MCF 10A (cell line): ENCODE measurements around the gene MORN3. TPM values are rescaled to one million over a fixed set of nuclear protein-coding genes. Genes with fewer than 3 reads are reported as not detected.

Experiments used
- BruUV-seq: library from RNA; stranded (reverse); fragments of 400-500 nt; replicated peaks from 2 replicates; lab custom pipeline; 2021; lab: Mats Ljungman, UMichigan
- CTCF ChIA-PET: fragments of 300-600 bp; sonication (Branson Sonifier 250); formaldehyde crosslinking; extraction: SDS; loops from one replicate; lab custom pipeline; 2021; ENCODE audit warnings: antibody characterized with exemption, inconsistent platforms; lab: Yijun Ruan, JAX
- POLR2A ChIA-PET: fragments of 300-600, 350-650 bp; sonication (Branson Sonifier 250); formaldehyde crosslinking; extraction: SDS; loops from one replicate; lab custom pipeline; 2020; ENCODE audit warnings: antibody characterized with exemption, inconsistent platforms; lab: Yijun Ruan, JAX
- DNase-seq: peaks from one replicate; pipeline ENCODE4 v3.0.0-alpha.2; 2018; ENCODE audit not compliant: unreplicated experiment
- H3K27ac Mint-ChIP-seq: one replicate; pipeline ENCODE4 v1.8.0; 2022; ENCODE audit warnings: mild to moderate bottlenecking, low read depth, mixed read lengths; ENCODE audit not compliant: unreplicated experiment
- H3K27me3 Mint-ChIP-seq: one replicate; pipeline ENCODE4 v1.8.0; 2022; ENCODE audit warnings: mixed read lengths; ENCODE audit not compliant: insufficient read depth, unreplicated experiment
- H3K36me3 Mint-ChIP-seq: one replicate; pipeline ENCODE4 v1.8.0; 2022; ENCODE audit warnings: mild to moderate bottlenecking, moderate library complexity, mixed read lengths; ENCODE audit not compliant: insufficient read depth, unreplicated experiment
- H3K4me1 Mint-ChIP-seq: one replicate; pipeline ENCODE4 v1.8.0; 2022; ENCODE audit warnings: mixed read lengths; ENCODE audit not compliant: insufficient read depth, unreplicated experiment
- H3K4me3 Mint-ChIP-seq: one replicate; pipeline ENCODE4 v1.8.0; 2022; ENCODE audit warnings: mild to moderate bottlenecking, moderate library complexity, mixed read lengths; ENCODE audit not compliant: unreplicated experiment
- H3K9me3 Mint-ChIP-seq: one replicate; pipeline ENCODE4 v1.8.0; 2022; ENCODE audit warnings: mixed read lengths; ENCODE audit not compliant: unreplicated experiment
- intact Hi-C: fragments of 100-400 bp; cut with micrococcal nuclease; formaldehyde crosslinking; loops from 2 replicates; pipeline ENCODE4 v1.14.1; 2022
- total RNA-seq: library from RNA; stranded (reverse); gene quantifications from 2 replicates; pipeline ENCODE4 v1.2.3, GENCODE V29; 2022
- TF ChIP-seq, protein P1 (sequence below): fragments of 200-600 bp; IDR thresholded peaks from one replicate; pipeline ENCODE4 v1.8.0; 2022; ENCODE audit warnings: antibody characterized with exemption, mild to moderate bottlenecking; ENCODE audit not compliant: unreplicated experiment

The MORN3 gene
- total RNA-seq, 1 experiment from 2014 or later, result 0.35 TPM

DNA sequence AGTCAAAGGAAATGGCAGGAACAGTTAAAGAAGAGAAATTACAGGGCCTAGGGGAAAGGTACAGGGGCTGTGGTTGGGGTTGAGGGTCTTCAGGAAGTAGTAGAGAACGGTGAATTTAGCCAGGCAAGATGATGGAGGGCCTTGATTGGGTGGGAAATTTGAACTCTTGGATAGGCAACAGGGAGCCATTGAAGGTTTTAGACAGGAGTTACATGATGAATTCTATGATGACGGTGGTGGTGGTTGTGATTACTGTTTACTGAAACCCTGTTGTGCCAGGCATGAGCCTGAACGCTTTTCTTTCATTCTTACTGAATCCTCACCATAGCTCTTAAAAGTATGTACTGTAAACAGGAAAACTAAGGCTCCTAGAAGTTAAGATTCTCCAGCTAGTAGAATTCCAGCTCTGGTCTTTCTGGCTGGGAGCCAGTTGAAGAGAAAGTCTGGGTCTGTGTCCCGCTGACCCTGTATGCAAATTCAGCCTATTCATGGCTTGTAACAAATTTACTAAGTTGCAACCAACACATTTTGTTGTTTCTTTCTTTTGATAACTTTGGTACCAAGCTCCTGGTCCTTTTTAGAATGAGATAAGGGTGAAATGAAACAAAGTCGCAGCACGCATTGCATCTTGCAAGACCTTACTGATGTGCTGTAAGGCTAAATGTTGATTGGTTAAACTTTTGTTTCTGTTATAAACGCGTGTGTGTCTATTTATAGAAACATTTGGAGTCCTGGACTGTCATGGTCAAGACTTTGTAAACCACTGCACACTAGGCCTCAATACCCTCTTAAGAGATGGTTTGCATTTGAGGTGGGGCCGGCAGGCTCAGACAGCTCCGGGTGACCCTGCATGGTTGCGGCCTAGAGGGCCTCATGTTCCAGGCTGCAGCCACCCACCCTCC is 37.1 kb downstream of the MORN3 start:
- ChIA-PET CTCF (interaction anchor here (0.5 to 0.8 kb wide), 4 partner anchors 12 to 1949 kb away, joined by 3 read pairs; no protein-coding TSS in a partner anchor), POLR2A (interaction anchor here (0.7 kb wide), 2 partner anchors 81 to 170 kb away, joined by 3 read pairs; no protein-coding TSS in a partner anchor)
- intact Hi-C loops, result no loop called here
- TF ChIP-seq, protein P1, sequence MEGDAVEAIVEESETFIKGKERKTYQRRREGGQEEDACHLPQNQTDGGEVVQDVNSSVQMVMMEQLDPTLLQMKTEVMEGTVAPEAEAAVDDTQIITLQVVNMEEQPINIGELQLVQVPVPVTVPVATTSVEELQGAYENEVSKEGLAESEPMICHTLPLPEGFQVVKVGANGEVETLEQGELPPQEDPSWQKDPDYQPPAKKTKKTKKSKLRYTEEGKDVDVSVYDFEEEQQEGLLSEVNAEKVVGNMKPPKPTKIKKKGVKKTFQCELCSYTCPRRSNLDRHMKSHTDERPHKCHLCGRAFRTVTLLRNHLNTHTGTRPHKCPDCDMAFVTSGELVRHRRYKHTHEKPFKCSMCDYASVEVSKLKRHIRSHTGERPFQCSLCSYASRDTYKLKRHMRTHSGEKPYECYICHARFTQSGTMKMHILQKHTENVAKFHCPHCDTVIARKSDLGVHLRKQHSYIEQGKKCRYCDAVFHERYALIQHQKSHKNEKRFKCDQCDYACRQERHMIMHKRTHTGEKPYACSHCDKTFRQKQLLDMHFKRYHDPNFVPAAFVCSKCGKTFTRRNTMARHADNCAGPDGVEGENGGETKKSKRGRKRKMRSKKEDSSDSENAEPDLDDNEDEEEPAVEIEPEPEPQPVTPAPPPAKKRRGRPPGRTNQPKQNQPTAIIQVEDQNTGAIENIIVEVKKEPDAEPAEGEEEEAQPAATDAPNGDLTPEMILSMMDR, result no peak
- Mint-ChIP-seq H3K4me1 (peaks cover 4% of the 10 kb centered on the region), H3K27ac (peak overlapping the region; percentile 54), H3K4me3 (no peak overlapping the region), H3K9me3 (no peaks in the 10 kb centered on the region), H3K36me3 (no peaks in the 10 kb centered on the region), H3K27me3 (no peaks in the 10 kb centered on the region)
- no peak for DNase-seq
- no TSS peak for BruUV-seq

DNA sequence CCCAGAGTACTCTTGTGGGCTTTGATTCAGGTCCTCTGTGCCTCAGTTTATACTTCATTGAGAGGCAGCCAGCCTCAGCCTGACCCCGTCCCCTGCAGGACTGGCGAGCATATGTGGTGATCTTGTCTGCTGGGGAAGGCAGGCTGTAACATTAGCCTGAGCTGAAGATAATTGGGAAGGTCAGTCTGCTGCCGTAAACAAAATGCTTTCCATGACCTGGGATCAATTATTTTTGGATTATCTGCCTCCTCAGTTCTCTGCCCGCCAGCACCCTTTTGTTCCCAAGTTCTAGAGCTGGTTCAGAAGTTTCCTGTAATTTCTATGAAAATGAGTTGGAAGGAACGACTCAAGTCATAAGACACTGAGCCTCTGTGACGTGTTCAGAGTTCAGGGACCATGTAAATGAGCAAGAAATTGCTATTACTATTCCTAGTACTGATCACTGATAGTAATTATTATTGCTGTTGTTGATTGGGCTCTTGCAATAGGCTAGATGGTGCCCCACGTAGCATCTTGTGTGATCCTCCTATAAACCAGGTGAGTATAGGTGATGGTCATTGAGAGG is 38.6 kb downstream of the MORN3 start:
- ChIA-PET CTCF (interaction anchor here (0.7 to 0.8 kb wide), 2 partner anchors 46 to 56 kb away, joined by 3 to 4 read pairs; no protein-coding TSS in a partner anchor), POLR2A (no interaction called here)
- TF ChIP-seq, protein P1, result no peak
- Mint-ChIP-seq H3K9me3 (no peaks in the 10 kb centered on the region), H3K27ac (no peak overlapping the region), H3K4me3 (no peak overlapping the region), H3K27me3 (no peaks in the 10 kb centered on the region), H3K4me1 (peaks cover 4% of the 10 kb centered on the region), H3K36me3 (no peaks in the 10 kb centered on the region)
- BruUV-seq, result no TSS peak
- no peak for DNase-seq
- intact Hi-C loops, result no loop called here

DNA sequence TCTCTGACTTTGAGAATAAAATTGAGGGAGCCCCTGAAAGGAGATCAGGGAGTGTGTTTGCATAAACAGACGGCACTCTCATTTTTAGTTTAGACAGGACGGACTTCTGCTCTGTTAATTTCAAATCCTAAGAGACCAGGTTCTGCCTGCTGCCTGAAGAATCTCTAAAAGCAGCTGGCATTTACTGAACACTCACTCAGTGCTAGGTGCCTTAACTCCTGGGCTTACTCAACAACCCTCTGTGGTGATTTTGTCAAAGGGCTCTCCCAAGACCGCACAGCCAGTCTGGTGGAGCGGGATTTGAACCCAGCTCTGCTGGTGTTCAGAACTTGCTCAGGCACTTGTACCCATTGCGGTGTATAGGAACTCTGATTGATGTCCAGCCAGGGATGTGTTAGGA is 40.9 kb downstream of the MORN3 start:
- Mint-ChIP-seq H3K27me3 (no peaks in the 10 kb centered on the region), H3K27ac (no peak overlapping the region), H3K4me1 (peaks cover 4% of the 10 kb centered on the region), H3K36me3 (no peaks in the 10 kb centered on the region), H3K4me3 (no peak overlapping the region), H3K9me3 (no peaks in the 10 kb centered on the region)
- BruUV-seq, result no TSS peak
- no peak for DNase-seq
- ChIA-PET POLR2A (no interaction called here), CTCF (interaction anchor here (1.0 to 1.5 kb wide), 2 partner anchors 59 to 128 kb away, joined by 3 to 6 read pairs; no protein-coding TSS in a partner anchor)
- TF ChIP-seq, protein P1, result no peak
- intact Hi-C loops, result no loop called here

DNA sequence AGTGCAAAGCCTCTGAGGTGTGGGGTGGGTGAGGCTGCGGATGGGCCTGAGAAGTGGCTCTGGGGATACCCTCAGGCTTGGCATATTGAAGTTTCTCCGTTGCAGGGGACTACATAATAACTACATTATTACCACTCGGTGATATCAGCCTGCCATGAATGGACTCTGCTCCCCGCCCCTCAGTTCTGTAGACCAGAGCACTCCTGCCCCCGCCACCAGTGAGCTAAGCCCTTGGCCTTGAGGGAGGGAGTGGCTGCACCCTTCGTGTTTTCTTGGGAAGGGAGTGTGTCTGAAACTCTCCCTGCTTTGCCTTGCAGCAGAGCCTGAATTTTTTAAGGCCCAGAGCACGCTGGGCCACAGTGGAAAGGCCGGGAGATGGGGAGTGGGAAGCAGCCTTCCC is 41.4 kb downstream of the MORN3 start:
- CTCF ChIA-PET, result interaction anchor here (0.6 to 2.7 kb wide), 8 partner anchors 8 to 390 kb away, joined by 3 to 13 read pairs (median 6); no protein-coding TSS in a partner anchor
- DNase-seq, result no peak
- H3K36me3 Mint-ChIP-seq, result no peaks in the 10 kb centered on the region
- POLR2A ChIA-PET, result interaction anchor here (0.7 kb wide), 1 partner anchor 22 kb away, joined by 4 read pairs; no protein-coding TSS in a partner anchor
- peaks cover 4% of the 10 kb centered on the region for H3K4me1 Mint-ChIP-seq
- H3K9me3 Mint-ChIP-seq, result no peaks in the 10 kb centered on the region
- H3K4me3 Mint-ChIP-seq, result peak overlapping the region; percentile 76
- intact Hi-C loops, result no loop called here
- no TSS peak for BruUV-seq
- no peak overlapping the region for H3K27ac Mint-ChIP-seq
- no peaks in the 10 kb centered on the region for H3K27me3 Mint-ChIP-seq
- TF ChIP-seq, protein P1, result no peak
